Measurements from ENCODE around the gene CCL25. TPM values are rescaled to one million over a fixed set of nuclear protein-coding genes. Genes with fewer than 3 reads are reported as not detected.

Gene CCL25
- total and polyA plus RNA-seq, 2 of the 13 experiments (the other 11 are each of a cell fraction or from before 2014, with no cell fraction given) = not detected

DNA sequence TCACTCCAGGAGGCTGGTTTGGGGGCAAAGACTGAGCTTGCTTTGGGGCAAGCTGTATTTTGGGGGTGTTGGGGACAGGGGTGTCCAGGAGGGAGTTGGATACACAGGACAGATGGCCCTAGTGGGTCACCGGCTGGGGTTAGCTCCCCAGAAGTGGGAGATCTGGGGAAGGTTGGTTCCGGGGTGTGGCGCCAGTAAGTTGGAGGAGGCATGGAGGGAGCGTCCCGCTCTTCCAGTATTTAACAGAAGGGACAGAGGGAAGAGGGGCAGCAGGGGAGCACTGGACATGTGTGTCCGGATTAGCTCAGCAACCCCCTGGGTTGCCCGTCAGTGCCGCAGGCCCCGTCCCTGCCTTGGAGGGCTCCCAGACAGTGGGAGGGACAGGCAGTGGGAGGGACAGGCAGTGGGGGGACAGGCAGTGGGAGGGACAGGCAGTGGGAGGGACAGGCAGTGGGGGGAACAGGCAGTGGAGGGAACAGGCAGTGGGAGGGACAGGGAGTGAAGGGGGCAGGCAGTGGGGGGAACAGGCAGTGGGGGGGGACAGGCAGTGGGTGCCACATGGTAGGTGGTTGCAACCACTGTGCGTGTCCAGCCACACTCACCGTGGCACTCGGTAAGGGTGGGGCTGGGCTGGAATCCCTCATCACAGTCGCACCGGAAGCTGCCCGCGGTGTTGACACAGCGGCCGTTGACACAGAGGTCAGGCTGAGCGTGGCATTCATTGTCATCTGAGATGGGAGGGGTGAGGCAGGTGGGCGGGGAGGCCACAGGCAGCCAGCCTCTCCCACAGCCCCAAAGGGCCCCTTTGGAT, 33.2 kb downstream of the CCL25 start (continued):
- TF ChIP-seq FOXP4 (CRISPR knock-in tag; IDR thresholded peaks at IDR 0.05) (peak; percentile 67), POLR2G (IDR thresholded peaks at IDR 0.05; ENCODE audit: low read depth, low read length) (peak; percentile 64; the same call in 1 of the 2 replicates), ZNF292 (CRISPR knock-in tag; IDR thresholded peaks at IDR 0.05; ENCODE audit: borderline replicate concordance, low read depth) (no peak; the same call in 1 of the 2 replicates), ZFP36 (IDR thresholded peaks at IDR 0.05; ENCODE audit: borderline replicate concordance, low read depth, low read length, partially characterized antibody) (no peak), SKIL (CRISPR knock-in tag; IDR thresholded peaks at IDR 0.05; ENCODE audit: borderline replicate concordance) (peak; percentile 78), ZNF20 (CRISPR knock-in tag; IDR thresholded peaks at IDR 0.05) (no peak), ZBTB1 (CRISPR knock-in tag; IDR thresholded peaks at IDR 0.05; ENCODE audit: borderline replicate concordance) (no peak), ZNF333 (CRISPR knock-in tag; IDR thresholded peaks at IDR 0.05; ENCODE audit: borderline replicate concordance) (no peak), ZNF496 (CRISPR knock-in tag; IDR thresholded peaks at IDR 0.05; ENCODE audit: insufficient replicate concordance) (no peak), ZNF75D (CRISPR knock-in tag; IDR thresholded peaks at IDR 0.05; ENCODE audit: borderline replicate concordance) (no peak), KDM5A (IDR thresholded peaks at IDR 0.05; ENCODE audit: borderline replicate concordance, low read length) (no peak), SKI (IDR thresholded peaks at IDR 0.05; ENCODE audit: partially characterized antibody) (peak; percentile 19), ATF7-NPFF (CRISPR knock-in tag; IDR thresholded peaks at IDR 0.05; ENCODE audit: low read depth) (no peak), ZMYM3 (CRISPR knock-in tag; IDR thresholded peaks at IDR 0.05) (peak; percentile 69)
- TF ChIP-seq, protein P1, sequence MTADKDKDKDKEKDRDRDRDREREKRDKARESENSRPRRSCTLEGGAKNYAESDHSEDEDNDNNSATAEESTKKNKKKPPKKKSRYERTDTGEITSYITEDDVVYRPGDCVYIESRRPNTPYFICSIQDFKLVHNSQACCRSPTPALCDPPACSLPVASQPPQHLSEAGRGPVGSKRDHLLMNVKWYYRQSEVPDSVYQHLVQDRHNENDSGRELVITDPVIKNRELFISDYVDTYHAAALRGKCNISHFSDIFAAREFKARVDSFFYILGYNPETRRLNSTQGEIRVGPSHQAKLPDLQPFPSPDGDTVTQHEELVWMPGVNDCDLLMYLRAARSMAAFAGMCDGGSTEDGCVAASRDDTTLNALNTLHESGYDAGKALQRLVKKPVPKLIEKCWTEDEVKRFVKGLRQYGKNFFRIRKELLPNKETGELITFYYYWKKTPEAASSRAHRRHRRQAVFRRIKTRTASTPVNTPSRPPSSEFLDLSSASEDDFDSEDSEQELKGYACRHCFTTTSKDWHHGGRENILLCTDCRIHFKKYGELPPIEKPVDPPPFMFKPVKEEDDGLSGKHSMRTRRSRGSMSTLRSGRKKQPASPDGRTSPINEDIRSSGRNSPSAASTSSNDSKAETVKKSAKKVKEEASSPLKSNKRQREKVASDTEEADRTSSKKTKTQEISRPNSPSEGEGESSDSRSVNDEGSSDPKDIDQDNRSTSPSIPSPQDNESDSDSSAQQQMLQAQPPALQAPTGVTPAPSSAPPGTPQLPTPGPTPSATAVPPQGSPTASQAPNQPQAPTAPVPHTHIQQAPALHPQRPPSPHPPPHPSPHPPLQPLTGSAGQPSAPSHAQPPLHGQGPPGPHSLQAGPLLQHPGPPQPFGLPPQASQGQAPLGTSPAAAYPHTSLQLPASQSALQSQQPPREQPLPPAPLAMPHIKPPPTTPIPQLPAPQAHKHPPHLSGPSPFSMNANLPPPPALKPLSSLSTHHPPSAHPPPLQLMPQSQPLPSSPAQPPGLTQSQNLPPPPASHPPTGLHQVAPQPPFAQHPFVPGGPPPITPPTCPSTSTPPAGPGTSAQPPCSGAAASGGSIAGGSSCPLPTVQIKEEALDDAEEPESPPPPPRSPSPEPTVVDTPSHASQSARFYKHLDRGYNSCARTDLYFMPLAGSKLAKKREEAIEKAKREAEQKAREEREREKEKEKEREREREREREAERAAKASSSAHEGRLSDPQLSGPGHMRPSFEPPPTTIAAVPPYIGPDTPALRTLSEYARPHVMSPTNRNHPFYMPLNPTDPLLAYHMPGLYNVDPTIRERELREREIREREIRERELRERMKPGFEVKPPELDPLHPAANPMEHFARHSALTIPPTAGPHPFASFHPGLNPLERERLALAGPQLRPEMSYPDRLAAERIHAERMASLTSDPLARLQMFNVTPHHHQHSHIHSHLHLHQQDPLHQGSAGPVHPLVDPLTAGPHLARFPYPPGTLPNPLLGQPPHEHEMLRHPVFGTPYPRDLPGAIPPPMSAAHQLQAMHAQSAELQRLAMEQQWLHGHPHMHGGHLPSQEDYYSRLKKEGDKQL (CRISPR knock-in tag; IDR thresholded peaks at IDR 0.05; ENCODE audit: low read depth) = 0 out of 2 replicates have a peak, but pooled peaks have one; percentile 63
- TF ChIP-seq, protein P2, sequence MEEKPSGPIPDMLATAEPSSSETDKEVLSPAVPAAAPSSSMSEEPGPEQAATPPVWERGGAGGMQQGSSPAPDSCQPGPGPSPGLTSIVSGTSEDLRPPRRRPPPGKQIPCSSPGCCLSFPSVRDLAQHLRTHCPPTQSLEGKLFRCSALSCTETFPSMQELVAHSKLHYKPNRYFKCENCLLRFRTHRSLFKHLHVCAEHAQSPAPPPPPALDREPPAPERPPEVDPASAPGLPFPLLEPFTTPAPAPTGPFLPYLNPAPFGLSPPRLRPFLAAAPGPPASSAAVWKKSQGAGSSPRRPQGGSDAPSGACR (CRISPR knock-in tag; IDR thresholded peaks at IDR 0.05) = no peak

Data from HepG2 (cell line).